ENCODE results near the gene MYEF2.

MYEF2 gene

GRCh38 chr15:48175126-48175525 lies 3.0 kb downstream of the MYEF2 start:
- DNase-seq (ENCODE audit: low read depth), result no peak
- H3K4me3 ChIP-seq (ENCODE audit: low read depth, low read length), result no peak overlapping the region
- no peak for TF ChIP-seq MAX (IDR thresholded peaks at IDR 0.05; ENCODE audit: low read depth, low read length)
- no peak for TF ChIP-seq CTCF (IDR thresholded peaks at IDR 0.05; ENCODE audit: low read depth, low read length)
- no peak for TF ChIP-seq MYC (IDR thresholded peaks at IDR 0.05; ENCODE audit: low read depth, low read length)
- TF ChIP-seq POLR2A (IDR thresholded peaks at IDR 0.05; ENCODE audit: extremely low read depth, insufficient read length), result no peak

GRCh38 chr15:48170981-48171380 lies 7.1 kb downstream of the MYEF2 start:
- H3K4me3 ChIP-seq (ENCODE audit: low read depth, low read length), result no peak overlapping the region
- no peak for DNase-seq (ENCODE audit: low read depth)
- TF ChIP-seq CTCF (IDR thresholded peaks at IDR 0.05; ENCODE audit: low read depth, low read length) (no peak), MAX (IDR thresholded peaks at IDR 0.05; ENCODE audit: low read depth, low read length) (no peak), POLR2A (IDR thresholded peaks at IDR 0.05; ENCODE audit: extremely low read depth, insufficient read length) (no peak), MYC (IDR thresholded peaks at IDR 0.05; ENCODE audit: low read depth, low read length) (no peak)

- TF ChIP-seq MYC (IDR thresholded peaks at IDR 0.05; ENCODE audit: low read depth, low read length) (no peak), POLR2A (IDR thresholded peaks at IDR 0.05; ENCODE audit: extremely low read depth, insufficient read length) (no peak), MAX (IDR thresholded peaks at IDR 0.05; ENCODE audit: low read depth, low read length) (no peak), CTCF (IDR thresholded peaks at IDR 0.05; ENCODE audit: low read depth, low read length) (no peak)
- no peak overlapping the region for H3K4me3 ChIP-seq (ENCODE audit: low read depth, low read length)
- DNase-seq (ENCODE audit: low read depth), result no peak
Observed at GRCh38 chr15:48168616-48169015, 9.5 kb downstream of the MYEF2 start.

- H3K4me3 ChIP-seq (ENCODE audit: low read depth, low read length), result no peak overlapping the region
- no peak for DNase-seq (ENCODE audit: low read depth)
- TF ChIP-seq MAX (IDR thresholded peaks at IDR 0.05; ENCODE audit: low read depth, low read length), result no peak
- TF ChIP-seq CTCF (IDR thresholded peaks at IDR 0.05; ENCODE audit: low read depth, low read length), result no peak
- no peak for TF ChIP-seq POLR2A (IDR thresholded peaks at IDR 0.05; ENCODE audit: extremely low read depth, insufficient read length)
- TF ChIP-seq MYC (IDR thresholded peaks at IDR 0.05; ENCODE audit: low read depth, low read length), result no peak
Observed at GRCh38 chr15:48153526-48153925, 24.6 kb downstream of the MYEF2 start.

GRCh38 chr15:48149858-48150257 lies 28.2 kb downstream of the MYEF2 start:
- no peak for TF ChIP-seq MYC (IDR thresholded peaks at IDR 0.05; ENCODE audit: low read depth, low read length)
- no peak for DNase-seq (ENCODE audit: low read depth)
- no peak overlapping the region for H3K4me3 ChIP-seq (ENCODE audit: low read depth, low read length)

- DNase-seq (ENCODE audit: low read depth), result no peak
- no peak for TF ChIP-seq POLR2A (IDR thresholded peaks at IDR 0.05; ENCODE audit: extremely low read depth, insufficient read length)
- no peak for TF ChIP-seq CTCF (IDR thresholded peaks at IDR 0.05; ENCODE audit: low read depth, low read length)
- no peak for TF ChIP-seq MYC (IDR thresholded peaks at IDR 0.05; ENCODE audit: low read depth, low read length)
- TF ChIP-seq MAX (IDR thresholded peaks at IDR 0.05; ENCODE audit: low read depth, low read length), result no peak
- H3K4me3 ChIP-seq (ENCODE audit: low read depth, low read length), result no peak overlapping the region
Observed at GRCh38 chr15:48147358-48147757, 30.7 kb downstream of the MYEF2 start.

Data from NB4 (cell line).